Measurements from ENCODE around the gene PLAAT5. TPM values are rescaled to one million over a fixed set of nuclear protein-coding genes. Genes with fewer than 3 reads are reported as not detected.
A peak's percentile ranks its signal among the peaks of the same experiment; 100 is the strongest.

PLAAT5 gene
- total and polyA plus RNA-seq, 8 donors: 1.6 to 11.0 (median 7.6) TPM

GRCh38 chr11:63491636-63492372 lies 837 bp upstream of the PLAAT5 start:
- no peak for FAIRE-seq

GRCh38 chr11:63491240-63491587 lies 247 bp upstream of the PLAAT5 start:
- Histone ChIP-seq H3K36me3 (no peaks in the 10 kb centered on the region), H3K9me3 (no peaks in the 10 kb centered on the region), H3K4me3 (peak overlapping the region; percentile 38 to 60 (median 50)), H3K27ac (peak overlapping the region; percentile 38 to 85 (median 74)), H3K4me1 (peaks cover 11 to 31% (median 25%) of the 10 kb centered on the region in 3 donors), H3K27me3 (no peaks in the 10 kb centered on the region)
- DNase-seq (no peak), FAIRE-seq (no peak), ATAC-seq (peak in 1 of 4 donors; percentile 1)
- 0 to 1% methylated on average over 13 of the region's 13 CpGs for WGBS, 2 donors
- TF ChIP-seq CTCF (IDR thresholded peaks at IDR 0.05): no peak
- intact Hi-C loops (cut with DNase I): no loop called here

More at GRCh38 chr11:63491636-63492372, 837 bp upstream of the PLAAT5 start:
- Histone ChIP-seq H3K27ac (peak overlapping the region; percentile 38 to 85 (median 74)), H3K4me1 (peaks cover 11 to 31% (median 25%) of the 10 kb centered on the region in 3 donors), H3K4me3 (peak overlapping the region in 3 of 4 donors; percentile 45 to 60 (median 55)), H3K9me3 (no peaks in the 10 kb centered on the region), H3K27me3 (no peaks in the 10 kb centered on the region), H3K36me3 (no peaks in the 10 kb centered on the region)
- intact Hi-C loops (cut with DNase I): no loop called here
- no peak for TF ChIP-seq CTCF (IDR thresholded peaks at IDR 0.05)
- ATAC-seq (peak; percentile 36 to 76 (median 58)), DNase-seq (peak in 2 of 6 donors; percentile 68 to 72)
- 16 to 19% methylated on average over 11 of the region's 11 CpGs for WGBS, 2 donors

- Histone ChIP-seq H3K36me3 (no peaks in the 10 kb centered on the region), H3K4me3 (peak overlapping the region; percentile 38 to 60 (median 50)), H3K27me3 (no peaks in the 10 kb centered on the region), H3K9me3 (no peaks in the 10 kb centered on the region), H3K27ac (peak overlapping the region in 3 of 4 donors; percentile 66 to 85 (median 83)), H3K4me1 (peaks cover 11 to 27% (median 18%) of the 10 kb centered on the region in 3 donors)
- no peak for TF ChIP-seq CTCF (IDR thresholded peaks at IDR 0.05)
- peak; percentile 44 to 64 (median 62) for ATAC-seq
- intact Hi-C loops (cut with DNase I): no loop called here
- WGBS, 2 donors: 17 to 18% methylated on average over 3 of the region's 3 CpGs
- peak in 4 of 6 donors; percentile 38 to 63 (median 51) for DNase-seq
- no peak for FAIRE-seq
Measured at GRCh38 chr11:63489879-63490278, 1.1 kb downstream of the PLAAT5 start.

GRCh38 chr11:63488789-63489188 lies 2.2 kb downstream of the PLAAT5 start:
- H3K36me3 ChIP-seq: no peaks in the 10 kb centered on the region
- FAIRE-seq (no peak), DNase-seq (no peak), ATAC-seq (no peak)
- H3K27me3 ChIP-seq: no peaks in the 10 kb centered on the region
- peak overlapping the region in 2 of 4 donors; percentile 49 to 85 for H3K27ac ChIP-seq
- H3K4me3 ChIP-seq: peak overlapping the region in 1 of 4 donors; percentile 60
- TF ChIP-seq CTCF (IDR thresholded peaks at IDR 0.05): no peak
- H3K9me3 ChIP-seq: no peaks in the 10 kb centered on the region
- intact Hi-C loops (cut with DNase I): no loop called here
- peaks cover under 1 to 19% (median 7%) of the 10 kb centered on the region in 3 donors for H3K4me1 ChIP-seq
- WGBS, 2 donors: 35 to 38% methylated on average over 1 of the region's 1 CpG

GRCh38 chr11:63485777-63486176 lies 5.2 kb downstream of the PLAAT5 start:
- ATAC-seq (no peak), FAIRE-seq (no peak), DNase-seq (no peak)
- TF ChIP-seq CTCF (IDR thresholded peaks at IDR 0.05): no peak
- Histone ChIP-seq H3K27ac (no peak overlapping the region), H3K36me3 (no peaks in the 10 kb centered on the region), H3K4me1 (peaks cover 0 to 6% (median 0%) of the 10 kb centered on the region in 3 donors), H3K27me3 (no peaks in the 10 kb centered on the region), H3K9me3 (no peaks in the 10 kb centered on the region), H3K4me3 (no peak overlapping the region)
- 92 to 94% methylated on average over 3 of the region's 3 CpGs for WGBS, 2 donors
- intact Hi-C loops (cut with DNase I): no loop called here
